Activated CD8-positive, alpha-beta memory T cell treated with anti-CD3 and anti-CD28 coated beads, Interleukin-2, amount 50 U/mL, for 24 hours (primary cell): ENCODE measurements around the gene SNX30.

Source experiments
- DNase-seq: peaks from one replicate; pipeline ENCODE4 v3.0.0-alpha.2; 2020; ENCODE audit errors: extremely low read depth

Gene SNX30

DNA sequence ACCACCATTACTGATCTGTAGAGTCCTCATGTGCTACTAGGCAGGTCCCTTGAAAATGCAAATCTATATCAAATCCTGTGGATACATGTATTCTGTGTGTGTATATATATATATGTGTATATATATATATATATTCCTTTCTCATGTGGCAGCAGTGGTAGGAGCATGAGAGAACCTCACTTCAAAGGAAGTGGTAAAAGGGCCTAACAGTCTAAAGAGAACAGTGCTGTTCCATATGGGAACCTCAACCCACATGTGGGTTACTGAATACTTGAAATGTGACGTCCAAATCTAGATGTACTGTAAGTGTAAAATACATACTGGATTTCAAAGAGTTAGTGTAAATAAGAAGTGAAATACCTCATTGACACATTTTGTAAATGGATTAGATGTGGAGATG, 134.8 kb downstream of the SNX30 start:
- DNase-seq: no peak

GRCh38 chr9:112886351-112886750, 135.8 kb downstream of the SNX30 start:
- no peak for DNase-seq

GRCh38 chr9:112887381-112887780, 136.8 kb downstream of the SNX30 start:
- no peak for DNase-seq

DNA sequence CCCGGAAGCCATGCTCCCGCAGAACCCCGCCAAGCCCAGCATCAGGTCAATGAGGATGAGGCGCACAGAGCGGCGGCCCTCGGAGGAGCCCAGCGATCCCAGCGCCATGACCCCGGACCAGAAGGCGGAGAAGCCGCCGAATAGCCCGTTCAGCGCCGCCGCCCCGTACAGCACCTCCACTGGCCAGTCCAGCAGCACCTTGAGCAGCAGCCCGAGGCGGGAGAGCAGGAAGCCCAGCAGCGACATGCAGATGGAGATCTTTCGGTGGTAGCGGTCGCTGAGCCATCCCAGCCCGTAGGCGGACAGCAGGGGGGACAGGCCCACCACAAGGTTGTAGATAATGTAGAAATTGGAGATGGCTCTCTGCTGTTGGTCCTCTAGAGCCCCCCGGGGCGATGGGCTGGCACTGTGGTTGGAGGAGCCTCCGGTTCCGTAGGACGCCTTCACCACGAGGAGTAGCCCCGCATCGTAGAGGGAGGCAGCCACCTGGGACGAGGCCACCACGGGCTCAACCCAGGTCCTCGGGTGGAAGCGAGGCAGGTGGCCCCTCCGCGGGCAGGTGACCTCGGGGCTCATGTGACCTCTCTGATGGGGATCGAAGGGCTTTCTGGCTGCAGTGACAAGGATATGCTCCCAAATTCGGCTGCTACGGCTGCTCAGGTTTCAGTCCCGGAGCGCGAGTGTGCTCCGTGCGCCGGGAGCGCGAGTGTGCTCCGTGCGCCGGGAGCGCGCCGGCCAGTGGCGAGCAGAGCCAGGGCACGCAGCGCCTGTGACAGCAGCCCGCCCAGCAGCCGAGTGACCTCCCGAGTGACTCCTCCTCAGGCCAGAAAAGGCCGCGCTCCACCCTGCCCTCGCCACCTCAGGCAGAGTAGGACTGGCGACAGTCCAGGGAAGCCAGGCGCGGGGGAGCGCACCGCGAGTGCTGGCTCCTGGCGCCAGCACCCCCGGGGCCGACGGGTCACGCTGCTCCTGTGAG, 139.8 kb downstream of the SNX30 start, which contains the start of gene SLC46A2:
TSS of gene SLC46A2 (minus strand) at position 771 of the 976 bp plus-strand sequence. CDS start at position 576, 195 bp downstream.
- DNase-seq: no peak

DNA sequence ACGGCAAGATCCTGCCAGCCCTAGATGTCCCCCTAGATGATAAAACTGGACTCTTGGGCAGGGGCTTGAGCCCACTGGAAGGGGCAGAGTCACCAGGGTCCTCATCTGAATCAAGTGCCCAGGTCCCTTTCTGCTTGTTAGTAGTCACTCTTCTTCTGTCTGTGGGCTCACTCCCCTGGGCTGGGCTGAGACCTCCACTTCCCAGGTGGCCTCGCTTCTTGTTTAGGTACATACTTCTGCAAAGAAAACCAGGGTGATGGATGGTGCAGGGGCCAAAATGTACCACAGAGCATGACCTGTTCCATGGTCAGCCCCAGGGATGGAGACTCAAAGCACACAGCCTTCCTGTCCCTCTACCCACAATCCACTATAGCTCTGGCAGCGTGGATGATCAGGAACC, 141.0 kb downstream of the SNX30 start:
- DNase-seq: no peak

- no peak for DNase-seq
Observed at GRCh38 chr9:112892981-112893380, 142.4 kb downstream of the SNX30 start.

- DNase-seq: no peak
Observed at GRCh38 chr9:112894041-112894440, 143.5 kb downstream of the SNX30 start.

GRCh38 chr9:112894699-112895098, 144.1 kb downstream of the SNX30 start:
- DNase-seq: no peak

- no peak for DNase-seq
Observed at GRCh38 chr9:112896131-112896530, 145.6 kb downstream of the SNX30 start.

- DNase-seq: no peak
Observed at GRCh38 chr9:112898872-112899311, 148.3 kb downstream of the SNX30 start.

GRCh38 chr9:112900488-112900887, 149.9 kb downstream of the SNX30 start:
- no peak for DNase-seq

DNA sequence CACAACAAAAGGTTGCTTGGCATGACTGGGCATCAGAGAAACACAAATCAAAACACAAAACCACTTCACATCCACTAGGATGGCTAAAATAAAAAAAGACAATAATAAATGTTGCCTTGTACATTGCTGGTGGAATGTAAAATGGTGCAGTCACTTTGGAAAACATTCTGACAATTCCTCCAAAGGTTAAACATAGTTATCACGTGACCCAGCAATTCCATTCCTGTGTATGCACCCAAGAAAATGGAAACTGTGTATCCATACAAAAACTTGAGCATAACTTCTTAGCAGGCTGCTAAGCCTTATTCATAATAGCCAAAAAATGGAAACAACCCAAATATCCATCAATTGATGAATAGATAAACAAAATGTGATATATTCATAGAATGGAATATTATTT, 150.3 kb downstream of the SNX30 start:
- no peak for DNase-seq

GRCh38 chr9:112905084-112905483, 154.5 kb downstream of the SNX30 start:
- DNase-seq: no peak

GRCh38 chr9:112911736-112912135, 161.2 kb downstream of the SNX30 start:
- DNase-seq: no peak

DNA sequence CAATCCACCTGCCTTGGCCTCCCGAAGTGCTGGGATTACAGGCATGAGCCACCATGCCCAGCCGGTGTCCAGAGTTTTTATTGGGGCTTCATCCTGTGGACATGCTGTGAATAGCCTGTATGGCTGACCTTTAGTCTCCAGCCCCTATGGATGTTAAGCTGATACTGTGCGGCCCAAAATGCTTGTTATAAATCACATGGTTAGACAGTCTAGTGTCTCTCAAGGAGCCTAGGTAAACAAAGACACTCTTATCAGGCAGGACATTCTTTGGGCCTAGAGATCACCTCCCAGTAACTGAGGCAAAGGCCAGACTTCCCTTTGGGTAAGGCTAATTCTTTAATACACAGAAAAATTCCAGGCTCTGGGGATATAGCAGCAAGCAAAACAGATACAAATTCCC, 162.1 kb downstream of the SNX30 start:
- no peak for DNase-seq

DNA sequence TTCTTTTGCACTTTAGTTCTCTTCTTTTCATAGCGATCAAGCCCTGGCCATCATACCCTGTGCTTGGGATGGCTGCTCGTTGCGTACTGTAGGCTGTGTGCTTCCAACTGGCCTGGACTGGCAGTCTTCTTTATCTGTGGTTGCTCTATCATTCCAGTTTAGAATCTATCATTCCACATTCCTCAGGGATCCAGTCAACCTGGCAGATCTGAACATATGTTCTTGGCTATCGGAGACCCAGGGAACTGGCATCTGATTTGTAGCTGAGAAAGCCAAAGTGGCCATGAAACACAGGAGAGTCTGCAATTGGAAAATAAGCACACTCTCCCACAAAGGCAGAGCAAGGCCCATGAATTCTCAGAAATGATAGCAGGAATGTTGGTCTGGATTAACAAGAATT, 162.8 kb downstream of the SNX30 start:
- DNase-seq: no peak

- DNase-seq: no peak
Observed at GRCh38 chr9:112914524-112914923, 164.0 kb downstream of the SNX30 start.

DNA sequence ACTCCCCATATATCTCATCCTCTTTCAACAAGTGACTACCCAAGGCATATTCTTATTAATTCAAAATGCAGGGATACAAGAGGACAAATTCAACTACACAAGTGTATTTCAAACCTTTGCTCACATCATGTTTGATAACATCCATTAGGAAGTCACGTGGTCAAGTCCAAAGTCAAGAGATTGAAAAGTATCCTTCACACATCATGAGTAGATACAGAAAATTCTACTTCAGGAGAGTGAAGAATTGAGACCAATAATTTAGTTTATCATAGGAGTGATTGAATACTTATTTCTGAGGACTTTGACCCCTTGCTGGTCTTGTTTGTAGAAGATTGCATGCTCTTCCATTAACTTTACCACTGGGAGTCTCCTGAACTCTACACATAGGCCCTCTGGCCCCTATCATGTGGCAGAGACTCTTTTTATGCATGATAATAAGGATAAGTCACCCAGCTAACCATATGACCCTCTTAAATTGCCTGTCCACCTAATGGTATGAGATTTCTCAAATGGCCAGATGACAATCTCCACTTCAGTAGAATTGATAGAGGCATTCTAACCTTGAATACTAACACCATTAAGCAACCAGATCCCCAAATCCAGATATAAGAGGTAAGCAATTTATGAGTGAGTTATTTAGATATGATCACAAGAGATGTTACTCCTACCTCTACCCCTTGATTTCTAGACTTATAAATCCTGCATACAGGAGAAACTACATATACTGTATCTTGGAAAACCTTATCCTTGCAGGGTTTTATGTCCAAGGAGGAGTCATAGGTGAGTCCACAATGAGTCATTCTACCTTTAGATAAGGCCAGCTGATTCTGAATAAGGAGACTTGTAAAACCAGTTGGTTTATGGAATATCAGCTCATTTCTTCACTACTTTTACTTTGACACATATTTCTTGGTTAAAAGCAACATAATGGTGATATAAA, 166.8 kb downstream of the SNX30 start:
- no peak for DNase-seq

DNA sequence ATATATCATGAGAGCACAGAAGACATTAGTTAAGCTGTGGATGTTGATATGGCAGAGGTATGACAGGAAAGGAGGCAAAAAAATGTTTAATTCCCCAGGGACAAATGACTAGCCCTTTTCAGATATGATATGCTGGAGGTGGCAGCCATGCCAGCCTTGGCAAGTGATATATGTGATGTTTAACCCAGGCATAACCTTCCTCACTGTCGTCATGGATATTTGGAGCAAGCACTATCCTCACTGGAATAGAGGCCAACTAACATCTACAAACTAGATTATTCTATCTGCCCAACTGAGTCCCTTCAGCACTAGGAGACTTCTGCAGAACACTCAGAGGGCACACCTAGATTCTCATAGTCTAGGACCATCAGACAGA, 167.4 kb downstream of the SNX30 start:
- DNase-seq: no peak

- no peak for DNase-seq
Observed at GRCh38 chr9:112921549-112921948, 171.0 kb downstream of the SNX30 start.
